NT2/D1 (cell line): ENCODE data around the gene SOX6.

Experiments
- SUZ12 ChIP-seq: IDR thresholded peaks from 2 replicates; pipeline ENCODE4 v1.6.1; 2011; ENCODE audit not compliant: insufficient read length, insufficient read depth; ENCODE audit errors: extremely low read depth
- YY1 ChIP-seq: IDR thresholded peaks from 2 replicates; pipeline ENCODE4 v1.6.1; 2011; ENCODE audit not compliant: insufficient read length, insufficient read depth
- ZNF274 ChIP-seq: IDR thresholded peaks from 2 replicates; pipeline ENCODE4 v1.6.1; 2011; ENCODE audit warnings: mild to moderate bottlenecking, low read depth, low read length

GRCh38 chr11:15981292-15981691 lies 375.1 kb downstream of the SOX6 start:
- no peak for TF ChIP-seq YY1
- no peak for TF ChIP-seq ZNF274
- TF ChIP-seq SUZ12 = no peak
